Measurements from ENCODE around the gene CYP2D6.
"Not testable (repeated sequence)": the region's sequence is repeated elsewhere in the genome, so short reads cannot be mapped to it uniquely, and the experiment has no call there.

CYP2D6 gene

GRCh38 chr22:42130639-42131431, at the start of gene CYP2D6:
Gene CYP2D6 (minus strand): TSS chr22:42130810. CDS start chr22:42130791, 19 bp downstream.
- DNase-seq (ENCODE audit: low read depth); H3K4me3 ChIP-seq (ENCODE audit: control insufficient read depth, low read depth, low read length): not testable (repeated sequence)

- DNase-seq (ENCODE audit: low read depth): peak; percentile 66
- TF ChIP-seq CTCF (IDR thresholded peaks at IDR 0.05; ENCODE audit: control insufficient read depth, insufficient read depth, low read depth, low read length, missing control alignments): no peak
- H3K4me3 ChIP-seq (ENCODE audit: control insufficient read depth, low read depth, low read length): no peak overlapping the region
Measured at GRCh38 chr22:42179616-42180015, 49.0 kb upstream of the CYP2D6 start.

- DNase-seq (ENCODE audit: low read depth): no peak
- H3K4me3 ChIP-seq (ENCODE audit: control insufficient read depth, low read depth, low read length): no peak overlapping the region
- no peak for TF ChIP-seq CTCF (IDR thresholded peaks at IDR 0.05; ENCODE audit: control insufficient read depth, insufficient read depth, low read depth, low read length, missing control alignments)
Measured at GRCh38 chr22:42178910-42179519, 48.4 kb upstream of the CYP2D6 start.

GRCh38 chr22:42177891-42178336, 47.3 kb upstream of the CYP2D6 start:
- no peak for TF ChIP-seq CTCF (IDR thresholded peaks at IDR 0.05; ENCODE audit: control insufficient read depth, insufficient read depth, low read depth, low read length, missing control alignments)
- no peak overlapping the region for H3K4me3 ChIP-seq (ENCODE audit: control insufficient read depth, low read depth, low read length)
- DNase-seq (ENCODE audit: low read depth): no peak

- no peak for TF ChIP-seq CTCF (IDR thresholded peaks at IDR 0.05; ENCODE audit: control insufficient read depth, insufficient read depth, low read depth, low read length, missing control alignments)
- no peak for DNase-seq (ENCODE audit: low read depth)
- H3K4me3 ChIP-seq (ENCODE audit: control insufficient read depth, low read depth, low read length): no peak overlapping the region
Measured at GRCh38 chr22:42176255-42176915, 45.8 kb upstream of the CYP2D6 start.

- no peak for DNase-seq (ENCODE audit: low read depth)
- TF ChIP-seq CTCF (IDR thresholded peaks at IDR 0.05; ENCODE audit: control insufficient read depth, insufficient read depth, low read depth, low read length, missing control alignments): no peak
Measured at GRCh38 chr22:42174062-42174461, 43.5 kb upstream of the CYP2D6 start.

More at GRCh38 chr22:42174062-42174461, 43.5 kb upstream of the CYP2D6 start:
- H3K4me3 ChIP-seq (ENCODE audit: control insufficient read depth, low read depth, low read length): no peak overlapping the region

Data from AG09309 (cell line).